HG03521 (cell line): ENCODE results near the gene PLA2G4E.

Experiments
- ATAC-seq: cut with Tn5 transposase; IDR thresholded peaks from one replicate; pipeline ENCODE4 v1.9.1; 2021; ENCODE audit warnings: mild to moderate bottlenecking, moderate library complexity; ENCODE audit not compliant: unreplicated experiment

Gene PLA2G4E

GRCh38 chr15:41958002-41958420 is 62.8 kb downstream of the PLA2G4E start:
- ATAC-seq: no peak

GRCh38 chr15:41957021-41957897 is 63.6 kb downstream of the PLA2G4E start:
- ATAC-seq: no peak

- ATAC-seq: no peak
Measured at GRCh38 chr15:41955807-41956525, 64.9 kb downstream of the PLA2G4E start.

GRCh38 chr15:41955100-41955499 is 65.7 kb downstream of the PLA2G4E start:
- no peak for ATAC-seq

GRCh38 chr15:41954036-41954435 is 66.8 kb downstream of the PLA2G4E start:
- no peak for ATAC-seq

GRCh38 chr15:41952013-41952563 is 68.8 kb downstream of the PLA2G4E start:
- ATAC-seq: no peak

- no peak for ATAC-seq
Measured at GRCh38 chr15:41951571-41951970, 69.3 kb downstream of the PLA2G4E start.

- no peak for ATAC-seq
Measured at GRCh38 chr15:41950489-41950888, 70.4 kb downstream of the PLA2G4E start.

- no peak for ATAC-seq
Measured at GRCh38 chr15:41950127-41950483, 70.7 kb downstream of the PLA2G4E start.

- ATAC-seq: no peak
Measured at GRCh38 chr15:41949401-41950126, 71.3 kb downstream of the PLA2G4E start.

GRCh38 chr15:41948490-41948889 is 72.4 kb downstream of the PLA2G4E start:
- no peak for ATAC-seq

- ATAC-seq: no peak
Measured at GRCh38 chr15:41946970-41947369, 73.9 kb downstream of the PLA2G4E start.

GRCh38 chr15:41945731-41946130 is 75.1 kb downstream of the PLA2G4E start:
- no peak for ATAC-seq

GRCh38 chr15:41945221-41945620 is 75.6 kb downstream of the PLA2G4E start:
- no peak for ATAC-seq

GRCh38 chr15:41944313-41944940 is 76.4 kb downstream of the PLA2G4E start:
- ATAC-seq: no peak

- no peak for ATAC-seq
Measured at GRCh38 chr15:41943543-41944312, 77.1 kb downstream of the PLA2G4E start.

GRCh38 chr15:41942886-41943285 is 78.0 kb downstream of the PLA2G4E start:
- no peak for ATAC-seq

GRCh38 chr15:41941644-41942415 is 79.0 kb downstream of the PLA2G4E start:
- ATAC-seq: no peak

- no peak for ATAC-seq
Measured at GRCh38 chr15:41940441-41940857, 80.4 kb downstream of the PLA2G4E start.
